ENCODE data around the gene PPM1B.

DNA sequence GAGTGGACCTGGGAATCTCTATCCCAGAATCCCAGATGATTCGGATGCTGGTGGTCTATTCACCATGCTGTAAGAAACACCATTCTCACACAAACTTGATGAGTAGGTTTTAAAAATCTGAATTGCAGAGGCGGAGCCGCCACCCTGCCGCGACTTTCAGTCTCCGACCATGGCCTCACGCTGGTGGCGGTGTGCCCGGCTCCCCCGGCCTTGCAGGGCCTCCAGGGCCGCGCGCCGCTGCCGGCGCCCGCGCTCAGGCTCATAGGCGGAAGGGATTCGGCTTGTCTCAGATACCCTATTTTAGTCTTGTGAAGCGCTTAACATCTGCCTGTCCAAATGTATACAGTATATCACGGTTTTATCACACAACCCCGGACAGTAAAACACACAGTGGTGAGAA, 2.6 kb upstream of the PPM1B start:
- TF ChIP-seq POLR2A (IDR thresholded peaks at IDR 0.05; ENCODE audit: low read depth, low read length) (no peak), SMC3 (IDR thresholded peaks at IDR 0.05; ENCODE audit: low read depth, low read length) (no peak), RCOR1 (IDR thresholded peaks at IDR 0.05; ENCODE audit: insufficient replicate concordance, low read length) (no peak)
- TF ChIP-seq, protein P1, sequence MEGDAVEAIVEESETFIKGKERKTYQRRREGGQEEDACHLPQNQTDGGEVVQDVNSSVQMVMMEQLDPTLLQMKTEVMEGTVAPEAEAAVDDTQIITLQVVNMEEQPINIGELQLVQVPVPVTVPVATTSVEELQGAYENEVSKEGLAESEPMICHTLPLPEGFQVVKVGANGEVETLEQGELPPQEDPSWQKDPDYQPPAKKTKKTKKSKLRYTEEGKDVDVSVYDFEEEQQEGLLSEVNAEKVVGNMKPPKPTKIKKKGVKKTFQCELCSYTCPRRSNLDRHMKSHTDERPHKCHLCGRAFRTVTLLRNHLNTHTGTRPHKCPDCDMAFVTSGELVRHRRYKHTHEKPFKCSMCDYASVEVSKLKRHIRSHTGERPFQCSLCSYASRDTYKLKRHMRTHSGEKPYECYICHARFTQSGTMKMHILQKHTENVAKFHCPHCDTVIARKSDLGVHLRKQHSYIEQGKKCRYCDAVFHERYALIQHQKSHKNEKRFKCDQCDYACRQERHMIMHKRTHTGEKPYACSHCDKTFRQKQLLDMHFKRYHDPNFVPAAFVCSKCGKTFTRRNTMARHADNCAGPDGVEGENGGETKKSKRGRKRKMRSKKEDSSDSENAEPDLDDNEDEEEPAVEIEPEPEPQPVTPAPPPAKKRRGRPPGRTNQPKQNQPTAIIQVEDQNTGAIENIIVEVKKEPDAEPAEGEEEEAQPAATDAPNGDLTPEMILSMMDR (conservative IDR thresholded peaks at IDR 0.05; ENCODE audit: low read depth, low read length), result no peak

Data from IMR-90 (cell line).